Stimulated activated naive B cell treated with anti-CD40 and anti-IgM and Interleukin-4, amounts not matched to agents 10 μg/mL and 1 μg/mL and 100 μg/mL, for 72 hours (primary cell): Measurements from ENCODE around the gene TCEA3.

Experiments
- ATAC-seq, 2 donors: fragments of 150-1000 bp; cut with Tn5 transposase; replicated peaks; 2 replicates each; pipeline ENCODE4 v1.10.0; 2021; ENCODE audit warnings: moderate library complexity in 1 of 2
- DNase-seq: peaks from one replicate; pipeline ENCODE4 v3.0.0; 2021
- H3K27ac Mint-ChIP-seq: one replicate; pipeline ENCODE4 v1.8.0; 2022; ENCODE audit warnings: mild to moderate bottlenecking, mixed read lengths
- H3K27me3 Mint-ChIP-seq, 2 donors: one replicate each; pipeline ENCODE4 v1.8.0; 2022; ENCODE audit warnings: mixed read lengths in 2 of 2
- H3K36me3 Mint-ChIP-seq, 2 donors: one replicate each; pipeline ENCODE4 v1.8.0; 2022; ENCODE audit warnings: mixed read lengths in 2 of 2, mild to moderate bottlenecking in 1 of 2
- H3K4me1 Mint-ChIP-seq, 2 donors: one replicate each; pipeline ENCODE4 v1.8.0; 2022; ENCODE audit warnings: mixed read lengths in 2 of 2, mild to moderate bottlenecking in 1 of 2
- H3K4me3 Mint-ChIP-seq, 2 donors: one replicate each; pipeline ENCODE4 v1.8.0; 2022; ENCODE audit warnings: mild to moderate bottlenecking in 2 of 2, mixed read lengths in 2 of 2, moderate library complexity in 1 of 2
- H3K9me3 Mint-ChIP-seq, 2 donors: one replicate each; pipeline ENCODE4 v1.8.0; 2022; ENCODE audit warnings: mixed read lengths in 2 of 2, mild to moderate bottlenecking in 1 of 2

The TCEA3 gene

GRCh38 chr1:23399229-23399628, 25.3 kb downstream of the TCEA3 start:
- ATAC-seq (no peak), DNase-seq (no peak)
- H3K4me3 Mint-ChIP-seq: no peak overlapping the region
- no peak overlapping the region for H3K27ac Mint-ChIP-seq
- peaks cover 4 to 5% of the 10 kb centered on the region in 2 donors for H3K27me3 Mint-ChIP-seq
- no peaks in the 10 kb centered on the region for H3K9me3 Mint-ChIP-seq
- peaks cover 0 to 2% of the 10 kb centered on the region in 2 donors for H3K4me1 Mint-ChIP-seq
- H3K36me3 Mint-ChIP-seq: no peaks in the 10 kb centered on the region

GRCh38 chr1:23397908-23398307, 26.6 kb downstream of the TCEA3 start:
- Mint-ChIP-seq H3K9me3 (no peaks in the 10 kb centered on the region), H3K27ac (no peak overlapping the region), H3K4me1 (no peaks in the 10 kb centered on the region), H3K4me3 (no peak overlapping the region), H3K36me3 (no peaks in the 10 kb centered on the region), H3K27me3 (peaks cover 4 to 5% of the 10 kb centered on the region in 2 donors)
- DNase-seq: no peak
- no peak for ATAC-seq

GRCh38 chr1:23396380-23396779, 28.2 kb downstream of the TCEA3 start:
- no peak for ATAC-seq
- no peak overlapping the region for H3K27ac Mint-ChIP-seq
- no peaks in the 10 kb centered on the region for H3K4me1 Mint-ChIP-seq
- no peak overlapping the region for H3K4me3 Mint-ChIP-seq
- no peak for DNase-seq
- H3K9me3 Mint-ChIP-seq: no peaks in the 10 kb centered on the region
- no peaks in the 10 kb centered on the region for H3K36me3 Mint-ChIP-seq
- peaks cover 4 to 5% of the 10 kb centered on the region in 2 donors for H3K27me3 Mint-ChIP-seq

GRCh38 chr1:23395849-23396248, 28.7 kb downstream of the TCEA3 start:
- H3K27me3 Mint-ChIP-seq: peaks cover 4 to 5% of the 10 kb centered on the region in 2 donors
- DNase-seq (no peak), ATAC-seq (no peak)
- no peaks in the 10 kb centered on the region for H3K9me3 Mint-ChIP-seq
- H3K36me3 Mint-ChIP-seq: no peaks in the 10 kb centered on the region
- no peak overlapping the region for H3K4me3 Mint-ChIP-seq
- no peaks in the 10 kb centered on the region for H3K4me1 Mint-ChIP-seq
- no peak overlapping the region for H3K27ac Mint-ChIP-seq

- Mint-ChIP-seq H3K36me3 (no peaks in the 10 kb centered on the region), H3K4me1 (no peaks in the 10 kb centered on the region), H3K4me3 (no peak overlapping the region), H3K27ac (no peak overlapping the region), H3K27me3 (peaks cover 4 to 5% of the 10 kb centered on the region in 2 donors), H3K9me3 (no peaks in the 10 kb centered on the region)
- ATAC-seq: no peak
- DNase-seq: no peak
Observed at GRCh38 chr1:23395154-23395724, 29.3 kb downstream of the TCEA3 start.

- Mint-ChIP-seq H3K4me1 (no peaks in the 10 kb centered on the region), H3K4me3 (no peak overlapping the region), H3K27ac (no peak overlapping the region), H3K9me3 (no peaks in the 10 kb centered on the region), H3K27me3 (peaks cover 4 to 5% of the 10 kb centered on the region in 2 donors), H3K36me3 (no peaks in the 10 kb centered on the region)
- ATAC-seq: no peak
- no peak for DNase-seq
Observed at GRCh38 chr1:23394684-23395083, 29.9 kb downstream of the TCEA3 start.

- Mint-ChIP-seq H3K9me3 (no peaks in the 10 kb centered on the region), H3K4me3 (no peak overlapping the region), H3K27ac (no peak overlapping the region), H3K4me1 (no peaks in the 10 kb centered on the region), H3K27me3 (peaks cover 4 to 5% of the 10 kb centered on the region in 2 donors), H3K36me3 (no peaks in the 10 kb centered on the region)
- no peak for ATAC-seq
- DNase-seq: no peak
Observed at GRCh38 chr1:23394181-23394580, 30.4 kb downstream of the TCEA3 start.

- Mint-ChIP-seq H3K9me3 (no peaks in the 10 kb centered on the region), H3K4me1 (no peaks in the 10 kb centered on the region), H3K4me3 (no peak overlapping the region), H3K27ac (no peak overlapping the region), H3K36me3 (no peaks in the 10 kb centered on the region), H3K27me3 (peaks cover 4 to 5% of the 10 kb centered on the region in 2 donors)
- DNase-seq (no peak), ATAC-seq (no peak)
Observed at GRCh38 chr1:23393706-23394105, 30.8 kb downstream of the TCEA3 start.

- Mint-ChIP-seq H3K4me1 (no peaks in the 10 kb centered on the region), H3K4me3 (no peak overlapping the region), H3K36me3 (no peaks in the 10 kb centered on the region), H3K9me3 (no peaks in the 10 kb centered on the region), H3K27ac (no peak overlapping the region), H3K27me3 (peaks cover 4 to 12% of the 10 kb centered on the region in 2 donors)
- no peak for ATAC-seq
- no peak for DNase-seq
Observed at GRCh38 chr1:23392125-23392855, 32.3 kb downstream of the TCEA3 start.

GRCh38 chr1:23389837-23390321, 34.7 kb downstream of the TCEA3 start:
- Mint-ChIP-seq H3K27ac (no peak overlapping the region), H3K4me1 (no peaks in the 10 kb centered on the region), H3K36me3 (no peaks in the 10 kb centered on the region)

GRCh38 chr1:23387494-23387893, 37.1 kb downstream of the TCEA3 start:
- Mint-ChIP-seq H3K4me3 (no peak overlapping the region), H3K27ac (no peak overlapping the region), H3K27me3 (peaks cover 0 to 10% of the 10 kb centered on the region in 2 donors), H3K4me1 (no peaks in the 10 kb centered on the region), H3K9me3 (no peaks in the 10 kb centered on the region), H3K36me3 (no peaks in the 10 kb centered on the region)
- DNase-seq: no peak
- ATAC-seq: no peak

More at GRCh38 chr1:23389837-23390321, 34.7 kb downstream of the TCEA3 start:
- no peaks in the 10 kb centered on the region for H3K9me3 Mint-ChIP-seq
- peaks cover 3 to 14% of the 10 kb centered on the region in 2 donors for H3K27me3 Mint-ChIP-seq
- ATAC-seq: no peak
- DNase-seq: no peak
- no peak overlapping the region for H3K4me3 Mint-ChIP-seq

GRCh38 chr1:23385119-23385621, 39.4 kb downstream of the TCEA3 start:
- no peak for DNase-seq
- no peak for ATAC-seq
- no peaks in the 10 kb centered on the region for H3K36me3 Mint-ChIP-seq
- no peak overlapping the region for H3K4me3 Mint-ChIP-seq
- no peaks in the 10 kb centered on the region for H3K9me3 Mint-ChIP-seq
- H3K27me3 Mint-ChIP-seq: peaks cover 0 to 10% of the 10 kb centered on the region in 2 donors
- no peak overlapping the region for H3K27ac Mint-ChIP-seq
- peaks cover 4 to 6% of the 10 kb centered on the region in 2 donors for H3K4me1 Mint-ChIP-seq

- Mint-ChIP-seq H3K27ac (no peak overlapping the region), H3K9me3 (no peaks in the 10 kb centered on the region), H3K4me1 (peaks cover 4 to 6% of the 10 kb centered on the region in 2 donors), H3K36me3 (no peaks in the 10 kb centered on the region), H3K27me3 (peaks cover 0 to 10% of the 10 kb centered on the region in 2 donors), H3K4me3 (no peak overlapping the region)
- no peak for DNase-seq
- ATAC-seq: no peak
Observed at GRCh38 chr1:23384312-23385058, 40.1 kb downstream of the TCEA3 start.

GRCh38 chr1:23383577-23384311, 40.8 kb downstream of the TCEA3 start:
- H3K27ac Mint-ChIP-seq: no peak overlapping the region
- DNase-seq (no peak), ATAC-seq (no peak)
- no peak overlapping the region for H3K4me3 Mint-ChIP-seq
- H3K9me3 Mint-ChIP-seq: no peaks in the 10 kb centered on the region
- peaks cover 4 to 6% of the 10 kb centered on the region in 2 donors for H3K4me1 Mint-ChIP-seq
- no peaks in the 10 kb centered on the region for H3K36me3 Mint-ChIP-seq
- peaks cover 0 to 10% of the 10 kb centered on the region in 2 donors for H3K27me3 Mint-ChIP-seq
